KOPT-K1 (cell line): Measurements from ENCODE around the gene KCNK5.

Source experiments
- H3K27ac ChIP-seq: fragments of 200-600 bp; sonication (generic); 2 replicates; pipeline ENCODE4 v1.5.1; 2016; ENCODE audit warnings: antibody characterized with exemption, mild to moderate bottlenecking, low read depth, low read length; ENCODE audit not compliant: poor library complexity, severe bottlenecking
- H3K36me3 ChIP-seq: fragments of 200-600 bp; sonication (generic); 2 replicates; pipeline ENCODE4 v1.5.1; 2017; ENCODE audit warnings: antibody characterized with exemption, mild to moderate bottlenecking, low read length, moderate library complexity; ENCODE audit not compliant: insufficient read depth
- H3K9me3 ChIP-seq: fragments of 200-600 bp; sonication (generic); 2 replicates; pipeline ENCODE4 v1.5.1; 2017; ENCODE audit warnings: antibody characterized with exemption, low read length, mild to moderate bottlenecking; ENCODE audit not compliant: insufficient read depth, poor library complexity, severe bottlenecking

Gene KCNK5

GRCh38 chr6:39228992-39229767 lies at the start of gene KCNK5:
Gene KCNK5, minus strand, starts transcription at chr6:39229475. Its CDS starts 364 bp downstream, at chr6:39229111.
- Histone ChIP-seq H3K27ac (peak within 1 kb of the TSS; percentile 90), H3K36me3 (no peaks in the 10 kb centered on the region), H3K9me3 (no peaks in the 10 kb centered on the region)

GRCh38 chr6:39276379-39276995 lies 47.2 kb upstream of the KCNK5 start:
- Histone ChIP-seq H3K9me3 (no peaks in the 10 kb centered on the region), H3K36me3 (no peaks in the 10 kb centered on the region), H3K27ac (no peak overlapping the region)

GRCh38 chr6:39274903-39275302 lies 45.6 kb upstream of the KCNK5 start:
- Histone ChIP-seq H3K27ac (no peak overlapping the region), H3K36me3 (no peaks in the 10 kb centered on the region)

GRCh38 chr6:39274471-39274870 lies 45.2 kb upstream of the KCNK5 start:
- H3K27ac ChIP-seq: no peak overlapping the region
- no peaks in the 10 kb centered on the region for H3K9me3 ChIP-seq
- no peaks in the 10 kb centered on the region for H3K36me3 ChIP-seq

More at GRCh38 chr6:39274903-39275302, 45.6 kb upstream of the KCNK5 start:
- no peaks in the 10 kb centered on the region for H3K9me3 ChIP-seq

GRCh38 chr6:39273406-39273821 lies 44.1 kb upstream of the KCNK5 start:
- H3K27ac ChIP-seq: no peak overlapping the region
- H3K36me3 ChIP-seq: no peaks in the 10 kb centered on the region

GRCh38 chr6:39269961-39270360 lies 40.7 kb upstream of the KCNK5 start:
- Histone ChIP-seq H3K36me3 (no peaks in the 10 kb centered on the region), H3K27ac (no peak overlapping the region)

More at GRCh38 chr6:39273406-39273821, 44.1 kb upstream of the KCNK5 start:
- no peaks in the 10 kb centered on the region for H3K9me3 ChIP-seq

GRCh38 chr6:39268721-39269120 lies 39.4 kb upstream of the KCNK5 start:
- no peak overlapping the region for H3K27ac ChIP-seq
- no peaks in the 10 kb centered on the region for H3K9me3 ChIP-seq
- no peaks in the 10 kb centered on the region for H3K36me3 ChIP-seq

More at GRCh38 chr6:39269961-39270360, 40.7 kb upstream of the KCNK5 start:
- H3K9me3 ChIP-seq: no peaks in the 10 kb centered on the region

- Histone ChIP-seq H3K36me3 (no peaks in the 10 kb centered on the region), H3K9me3 (no peaks in the 10 kb centered on the region), H3K27ac (no peak overlapping the region)
Observed at GRCh38 chr6:39268171-39268570, 38.9 kb upstream of the KCNK5 start.

- Histone ChIP-seq H3K27ac (no peak overlapping the region), H3K9me3 (no peaks in the 10 kb centered on the region), H3K36me3 (no peaks in the 10 kb centered on the region)
Observed at GRCh38 chr6:39266782-39267355, 37.6 kb upstream of the KCNK5 start.

GRCh38 chr6:39266375-39266774 lies 37.1 kb upstream of the KCNK5 start:
- Histone ChIP-seq H3K9me3 (no peaks in the 10 kb centered on the region), H3K27ac (no peak overlapping the region), H3K36me3 (no peaks in the 10 kb centered on the region)

- Histone ChIP-seq H3K36me3 (no peaks in the 10 kb centered on the region), H3K9me3 (no peaks in the 10 kb centered on the region), H3K27ac (no peak overlapping the region)
Observed at GRCh38 chr6:39263303-39264037, 34.2 kb upstream of the KCNK5 start.

- H3K36me3 ChIP-seq: no peaks in the 10 kb centered on the region
- H3K27ac ChIP-seq: no peak overlapping the region
- H3K9me3 ChIP-seq: no peaks in the 10 kb centered on the region
Observed at GRCh38 chr6:39261751-39262150, 32.5 kb upstream of the KCNK5 start.

- H3K9me3 ChIP-seq: no peaks in the 10 kb centered on the region
- H3K27ac ChIP-seq: no peak overlapping the region
- H3K36me3 ChIP-seq: no peaks in the 10 kb centered on the region
Observed at GRCh38 chr6:39260953-39261352, 31.7 kb upstream of the KCNK5 start.

GRCh38 chr6:39260456-39260855 lies 31.2 kb upstream of the KCNK5 start:
- Histone ChIP-seq H3K9me3 (no peaks in the 10 kb centered on the region), H3K36me3 (no peaks in the 10 kb centered on the region), H3K27ac (no peak overlapping the region)
